BJ (cell line): ENCODE data around the gene PCDHA6. TPM values are rescaled to one million over a fixed set of nuclear protein-coding genes. Genes with fewer than 3 reads are reported as not detected.
"Not testable (repeated sequence)": the region's sequence is repeated elsewhere in the genome, so short reads cannot be mapped to it uniquely, and the experiment has no call there.

Experiments
- CTCF ChIA-PET: fragments of 350-600 bp; formaldehyde crosslinking; extraction: SDS; loops from one replicate; lab custom pipeline; 2021; ENCODE audit warnings: antibody characterized with exemption, inconsistent platforms; lab: Yijun Ruan, JAX
- POLR2A ChIA-PET: fragments of 300-600 bp; sonication (Branson Sonifier 250); formaldehyde crosslinking; extraction: SDS; loops from one replicate; lab custom pipeline; 2021; ENCODE audit warnings: antibody characterized with exemption; lab: Charles Lee
- DNase-seq: peaks from one replicate; pipeline ENCODE4 v3.0.0-alpha.2; 2011; ENCODE audit warnings: low read depth
- H3K27me3 ChIP-seq: 2 replicates; pipeline ENCODE4 v1.6.0; 2011; ENCODE audit warnings: low read length; ENCODE audit not compliant: control insufficient read depth, insufficient read depth
- H3K36me3 ChIP-seq: 2 replicates; pipeline ENCODE4 v1.5.1; 2011; ENCODE audit warnings: low read length; ENCODE audit not compliant: control insufficient read depth, insufficient read depth
- H3K4me3 ChIP-seq: 2 replicates; pipeline ENCODE4 v1.5.1; 2011; ENCODE audit warnings: low read depth, mild to moderate bottlenecking, control low read depth, low read length
- CTCF ChIP-seq: IDR thresholded peaks from 2 replicates; pipeline ENCODE4 v1.5.1; 2011; ENCODE audit warnings: low read depth, mild to moderate bottlenecking, control low read depth, inconsistent platforms, low read length, moderate library complexity; ENCODE audit not compliant: insufficient read depth
- polyA minus RNA-seq: library from RNA; depleted of rRNA, polyadenylated mRNA; stranded (reverse); fragments of >200 nt; gene quantifications from 2 replicates; pipeline ENCODE4 v1.2.3, GENCODE V29; 2011; rRNA and poly(A)+ RNA removed
- polyA plus RNA-seq: library from polyadenylated mRNA; depleted of rRNA; stranded (reverse); fragments of >200 nt; gene quantifications from 2 replicates; pipeline ENCODE4 v1.2.3, GENCODE V29; 2011; rRNA removed

The PCDHA6 gene
- polyA plus RNA-seq: 0.02 and 0.09 TPM in 2 replicates
- 0.10 and 0.33 TPM in 2 replicates for polyA minus RNA-seq

- Histone ChIP-seq H3K36me3 (no peaks in the 10 kb centered on the region), H3K4me3 (no peak within 1 kb of the TSS), H3K27me3 (no peaks in the 10 kb centered on the region)
- ChIA-PET CTCF (interaction anchor here (0.8 kb wide), 1 partner anchor 14 kb away, joined by 3 read pairs; no protein-coding TSS in a partner anchor), POLR2A (no interaction called here)
- no peak for DNase-seq
- no peak for TF ChIP-seq CTCF
These were observed at the start of gene PCDHA6 for GRCh38 chr5:140827704-140828361. TSS of gene PCDHA6 (plus strand) at chr5:140827960. CDS start at chr5:140828092, 132 bp downstream.

GRCh38 chr5:140780512-140780911 is 47.2 kb upstream of the PCDHA6 start:
- Histone ChIP-seq H3K36me3 (no peaks in the 10 kb centered on the region), H3K4me3 (no peak overlapping the region), H3K27me3 (no peaks in the 10 kb centered on the region)
- ChIA-PET CTCF (no interaction called here), POLR2A (no interaction called here)
- no peak for DNase-seq
- no peak for TF ChIP-seq CTCF

GRCh38 chr5:140785905-140786686 is 41.7 kb upstream of the PCDHA6 start, which contains the start of gene PCDHA1:
TSS of gene PCDHA1 (plus strand) at chr5:140786140.
- H3K4me3 ChIP-seq: no peak within 1 kb of the TSS
- no peaks in the 10 kb centered on the region for H3K27me3 ChIP-seq
- TF ChIP-seq CTCF: no peak
- H3K36me3 ChIP-seq: no peaks in the 10 kb centered on the region
- ChIA-PET CTCF (no interaction called here), POLR2A (no interaction called here)
- DNase-seq: no peak

- DNase-seq, H3K27me3 ChIP-seq, POLR2A ChIA-PET, CTCF ChIA-PET, H3K36me3 ChIP-seq, H3K4me3 ChIP-seq: not testable (repeated sequence)
These were observed 40.3 kb upstream of the PCDHA6 start for GRCh38 chr5:140787422-140787821.

- DNase-seq, H3K36me3 ChIP-seq, POLR2A ChIA-PET, H3K4me3 ChIP-seq, H3K27me3 ChIP-seq, CTCF ChIA-PET: not testable (repeated sequence)
These were observed 39.8 kb upstream of the PCDHA6 start for GRCh38 chr5:140787849-140788504.

- no peak overlapping the region for H3K4me3 ChIP-seq
- H3K27me3 ChIP-seq: no peaks in the 10 kb centered on the region
- no peak for TF ChIP-seq CTCF
- no peak for DNase-seq
- POLR2A ChIA-PET: no interaction called here
- CTCF ChIA-PET: no interaction called here
- H3K36me3 ChIP-seq: no peaks in the 10 kb centered on the region
These were observed 36.7 kb upstream of the PCDHA6 start for GRCh38 chr5:140791089-140791488.
